IMR-90 (cell line): ENCODE measurements around the gene RGS14. TPM values are rescaled to one million over a fixed set of nuclear protein-coding genes. Genes with fewer than 3 reads are reported as not detected.

Source experiments
- ATAC-seq: fragments of 200-7000 bp; cut with Tn5 transposase; 2 replicates; pipeline ENCODE4 v1.9.1; 2020; ENCODE audit warnings: low read depth, mild to moderate bottlenecking, moderate library complexity
- BruUV-seq: library from RNA; stranded (reverse); fragments of 400-500 nt; replicated peaks from 2 replicates; lab custom pipeline; 2021; lab: Mats Ljungman, UMichigan
- CTCF ChIA-PET: fragments of 300-600 bp; formaldehyde crosslinking; extraction: SDS; loops from one replicate; lab custom pipeline; 2021; ENCODE audit warnings: antibody characterized with exemption; lab: Yijun Ruan, JAX
- POLR2A ChIA-PET: fragments of 300-600 bp; sonication (Branson Sonifier 250); formaldehyde crosslinking; loops from one replicate; lab custom pipeline; 2022; ENCODE audit warnings: antibody characterized with exemption; ENCODE audit not compliant: unreplicated experiment; lab: Charles Lee
- DNase-seq: peaks from one replicate; pipeline ENCODE4 v3.0.0; 2013
- H2AFZ ChIP-seq: replicated peaks from 2 replicates; pipeline ENCODE3; 2013; ENCODE audit warnings: low read length, mild to moderate bottlenecking; ENCODE audit not compliant: poor library complexity
- H2AK5ac ChIP-seq: 2 replicates; pipeline ENCODE4 v1.6.1; 2013; ENCODE audit warnings: low read depth, low read length, inconsistent platforms
- H2AK9ac ChIP-seq: replicated peaks from 2 replicates; pipeline ENCODE3; 2013; ENCODE audit warnings: mild to moderate bottlenecking, low read depth, low read length, moderate library complexity; ENCODE audit not compliant: poor library complexity
- H2BK120ac ChIP-seq: 2 replicates; pipeline ENCODE4 v1.6.1; 2013; ENCODE audit warnings: low read depth, low read length, inconsistent platforms
- H2BK15ac ChIP-seq: 3 replicates; pipeline ENCODE4 v1.6.1; 2013; ENCODE audit warnings: low read depth, low read length, inconsistent platforms
- H2BK20ac ChIP-seq: 2 replicates; pipeline ENCODE4 v1.6.1; 2013; ENCODE audit warnings: low read depth, mild to moderate bottlenecking, inconsistent platforms, low read length, moderate library complexity
- H2BK5ac ChIP-seq: 2 replicates; pipeline ENCODE4 v1.6.1; 2013; ENCODE audit warnings: mild to moderate bottlenecking, low read depth, low read length, inconsistent platforms; ENCODE audit not compliant: poor library complexity, severe bottlenecking
- H3K14ac ChIP-seq: replicated peaks from 2 replicates; pipeline ENCODE4 v1.6.1; 2013; ENCODE audit warnings: low read depth, low read length, inconsistent platforms
- H3K18ac ChIP-seq: 2 replicates; pipeline ENCODE4 v1.6.1; 2013; ENCODE audit warnings: low read depth, low read length, control low read depth
- H3K23ac ChIP-seq: 2 replicates; pipeline ENCODE4 v1.6.1; 2013; ENCODE audit warnings: low read depth, low read length, inconsistent platforms
- H3K27ac ChIP-seq: 2 replicates; pipeline ENCODE4 v1.5.1; 2013; ENCODE audit warnings: mild to moderate bottlenecking, control low read depth, low read length; ENCODE audit not compliant: insufficient read depth
- H3K27me3 ChIP-seq: 2 replicates; pipeline ENCODE4 v1.6.1; 2013; ENCODE audit warnings: low read length; ENCODE audit not compliant: control insufficient read depth, insufficient read depth
- H3K36me3 ChIP-seq: 2 replicates; pipeline ENCODE4 v1.6.1; 2013; ENCODE audit warnings: low read length, mixed read lengths; ENCODE audit not compliant: control insufficient read depth, insufficient read depth
- H3K4ac ChIP-seq: 2 replicates; pipeline ENCODE4 v1.6.1; 2013; ENCODE audit warnings: low read depth, low read length, inconsistent platforms
- H3K4me1 ChIP-seq: 2 replicates; pipeline ENCODE4 v1.6.1; 2013; ENCODE audit warnings: low read length, mixed read lengths; ENCODE audit not compliant: control insufficient read depth, insufficient read depth
- H3K4me2 ChIP-seq: 2 replicates; pipeline ENCODE4 v1.6.1; 2013; ENCODE audit warnings: low read depth, mild to moderate bottlenecking, control low read depth, low read length, moderate library complexity
- H3K4me3 ChIP-seq: 2 replicates; pipeline ENCODE4 v1.5.1; 2013; ENCODE audit warnings: low read depth, mild to moderate bottlenecking, control low read depth, low read length, moderate library complexity; ENCODE audit not compliant: insufficient read depth
- H3K56ac ChIP-seq: 2 replicates; pipeline ENCODE4 v1.6.1; 2013; ENCODE audit warnings: low read length, inconsistent platforms; ENCODE audit not compliant: insufficient read depth; ENCODE audit errors: extremely low read depth
- H3K79me1 ChIP-seq, 2 experiments: 2 replicates each; pipeline ENCODE4 v1.6.1; 2013; ENCODE audit warnings: low read length in 2 of 2, inconsistent platforms in 1 of 2, low read depth in 1 of 2
- H3K9ac ChIP-seq: 2 replicates; pipeline ENCODE4 v1.6.1; 2013; ENCODE audit warnings: low read depth, low read length, control low read depth
- H3K9me1 ChIP-seq: 2 replicates; pipeline ENCODE4 v1.6.1; 2013; ENCODE audit warnings: low read length, inconsistent platforms; ENCODE audit not compliant: insufficient read depth
- H3K9me3 ChIP-seq: 2 replicates; pipeline ENCODE4 v1.6.1; 2013; ENCODE audit warnings: low read length; ENCODE audit not compliant: control insufficient read depth, insufficient read depth
- H4K20me1 ChIP-seq: 2 replicates; pipeline ENCODE4 v1.6.1; 2013; ENCODE audit warnings: low read length, inconsistent platforms; ENCODE audit not compliant: insufficient read depth
- H4K5ac ChIP-seq: 2 replicates; pipeline ENCODE4 v1.6.1; 2013; ENCODE audit warnings: mild to moderate bottlenecking, low read depth, low read length, control low read depth
- H4K8ac ChIP-seq, 2 experiments: 2 replicates each; pipeline ENCODE4 v1.6.1; 2013; ENCODE audit warnings: low read depth in 2 of 2, low read length in 2 of 2, control low read depth in 1 of 2, inconsistent platforms in 1 of 2
- H4K91ac ChIP-seq: 2 replicates; pipeline ENCODE4 v1.6.1; 2013; ENCODE audit warnings: low read depth, low read length, inconsistent platforms; ENCODE audit not compliant: insufficient read depth
- MAZ ChIP-seq: IDR thresholded peaks from 2 replicates; pipeline ENCODE4 v1.6.1; 2012; ENCODE audit warnings: low read depth, mild to moderate bottlenecking, low read length, improper control_type of control experiment, moderate library complexity, borderline replicate concordance
- SMC3 ChIP-seq: fragments of 150-350 bp; IDR thresholded peaks from 2 replicates; pipeline ENCODE4 v1.6.1; 2016; ENCODE audit warnings: low read depth, mild to moderate bottlenecking, antibody characterized with exemption, low read length, moderate library complexity
- WGBS, 2 experiments: methylation state at CpG; one replicate each; pipeline versions ENCODE4 v1.1.5 to v1.1.7; 2013; ENCODE audit warnings: missing lambda C conversion rate in 2 of 2; ENCODE audit not compliant: insufficient read length in 1 of 2; ENCODE audit errors: extremely low coverage in 2 of 2; 5-methylcytosine and 5-hydroxymethylcytosine counted together
- dilution Hi-C: fragments of 300-500 bp; cut with HindIII; formaldehyde crosslinking; loops from one replicate; pipeline ENCODE4 v1.14.3; 2018; ENCODE audit warnings: low sequenced_read_pairs; ENCODE audit not compliant: unreplicated experiment
- in situ Hi-C: fragments of 300-500 bp; cut with MboI; formaldehyde crosslinking; loops from 3 replicates; pipeline ENCODE4 v1.14.3; 2019; ENCODE audit warnings: low sequenced_read_pairs, inconsistent platforms, mixed read lengths
- intact Hi-C: fragments of 100-400 bp; cut with micrococcal nuclease; formaldehyde crosslinking; loops from 2 replicates; pipeline ENCODE4 v1.10.0; 2022
- polyA plus RNA-seq, 3 experiments: library from polyadenylated mRNA; depleted of rRNA; stranded (reverse); fragments of >200 nt; gene quantifications; 2 replicates each; pipeline ENCODE4 v1.2.3, GENCODE V29; 2012; ENCODE audit warnings: low replicate concordance in 1 of 3
- total RNA-seq: library from RNA; depleted of rRNA; stranded (reverse); fragments of >200 nt; gene quantifications from 2 replicates; pipeline ENCODE4 v1.2.3, GENCODE V29; 2012
- TF ChIP-seq, protein P1 (sequence below): conservative IDR thresholded peaks from 2 replicates; pipeline ENCODE4 v1.5.1; 2012; ENCODE audit warnings: mild to moderate bottlenecking, low read depth, low read length, improper control_type of control experiment

Gene RGS14
- total and polyA plus RNA-seq, 2 of the 4 experiments (the other 2 are of a cell fraction): 1.1 to 6.5 TPM

DNA sequence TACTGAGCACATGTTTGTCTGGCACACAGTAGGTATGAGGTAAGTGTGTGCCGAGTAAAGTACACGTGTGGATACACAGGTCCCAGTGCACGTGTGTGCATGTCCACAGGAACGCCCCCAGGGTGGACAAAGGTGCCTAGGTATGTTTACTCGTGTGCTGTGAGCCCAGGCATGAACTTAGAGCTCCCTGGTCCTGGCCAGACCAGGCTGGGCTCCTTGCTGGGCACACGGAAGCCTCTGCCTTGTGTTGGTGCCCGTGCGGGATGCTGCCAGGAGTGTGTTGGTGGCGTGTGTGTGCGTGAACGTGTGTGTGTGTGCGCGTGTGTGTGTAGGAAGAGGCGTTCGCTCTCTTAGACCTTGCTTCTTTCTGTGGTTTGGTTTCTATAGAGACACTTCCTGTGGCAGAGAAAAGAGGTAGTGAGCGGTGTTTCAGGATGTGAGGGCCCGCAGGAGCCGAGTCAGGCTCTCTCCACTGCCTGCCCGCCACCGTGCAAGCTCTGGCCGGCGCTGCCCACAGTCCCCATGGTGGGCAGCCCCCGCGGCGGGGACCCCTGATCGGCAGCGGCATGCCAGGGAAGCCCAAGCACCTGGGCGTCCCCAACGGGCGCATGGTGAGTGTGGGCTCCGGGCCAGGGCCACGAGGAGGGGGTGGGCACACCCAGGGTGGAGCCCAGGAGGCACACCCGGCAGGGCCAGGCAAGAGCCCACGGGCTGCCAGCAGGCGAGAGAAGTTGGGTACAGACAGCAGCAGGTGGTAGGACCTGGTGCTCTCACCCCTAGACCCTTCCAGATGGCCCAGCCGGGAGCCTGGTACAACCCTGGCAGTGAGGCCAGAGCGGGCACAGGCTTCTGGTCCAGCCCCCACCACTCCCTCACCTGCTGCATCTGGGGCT, at the start of gene RGS14 (continued):
- TF ChIP-seq, protein P1, sequence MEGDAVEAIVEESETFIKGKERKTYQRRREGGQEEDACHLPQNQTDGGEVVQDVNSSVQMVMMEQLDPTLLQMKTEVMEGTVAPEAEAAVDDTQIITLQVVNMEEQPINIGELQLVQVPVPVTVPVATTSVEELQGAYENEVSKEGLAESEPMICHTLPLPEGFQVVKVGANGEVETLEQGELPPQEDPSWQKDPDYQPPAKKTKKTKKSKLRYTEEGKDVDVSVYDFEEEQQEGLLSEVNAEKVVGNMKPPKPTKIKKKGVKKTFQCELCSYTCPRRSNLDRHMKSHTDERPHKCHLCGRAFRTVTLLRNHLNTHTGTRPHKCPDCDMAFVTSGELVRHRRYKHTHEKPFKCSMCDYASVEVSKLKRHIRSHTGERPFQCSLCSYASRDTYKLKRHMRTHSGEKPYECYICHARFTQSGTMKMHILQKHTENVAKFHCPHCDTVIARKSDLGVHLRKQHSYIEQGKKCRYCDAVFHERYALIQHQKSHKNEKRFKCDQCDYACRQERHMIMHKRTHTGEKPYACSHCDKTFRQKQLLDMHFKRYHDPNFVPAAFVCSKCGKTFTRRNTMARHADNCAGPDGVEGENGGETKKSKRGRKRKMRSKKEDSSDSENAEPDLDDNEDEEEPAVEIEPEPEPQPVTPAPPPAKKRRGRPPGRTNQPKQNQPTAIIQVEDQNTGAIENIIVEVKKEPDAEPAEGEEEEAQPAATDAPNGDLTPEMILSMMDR: no peak

DNA sequence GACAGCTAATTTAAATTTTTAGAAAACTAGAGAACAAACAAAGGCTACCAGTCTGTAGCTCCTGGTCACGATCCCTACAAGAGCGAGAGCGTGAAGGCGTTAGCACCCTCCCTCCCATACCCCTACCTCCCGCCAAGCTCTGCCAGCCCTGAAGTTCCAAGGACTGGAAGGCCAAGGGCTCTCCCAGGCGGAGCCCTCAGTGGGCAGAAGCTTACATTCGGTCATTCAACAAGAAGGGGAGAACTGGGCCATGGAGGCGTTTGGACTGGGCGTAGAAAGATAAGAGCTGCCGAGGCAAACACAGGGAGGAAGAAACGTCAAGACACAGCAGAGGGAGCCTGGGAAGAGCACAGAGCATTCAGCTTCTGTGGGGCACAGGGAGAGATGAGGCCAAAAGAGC, 49.0 kb upstream of the RGS14 start:
- H2BK20ac ChIP-seq: no peak overlapping the region
- no peak for ATAC-seq
- dilution Hi-C loops: no loop called here

More for the DNA sequence above, 49.0 kb upstream of the RGS14 start:
- Histone ChIP-seq H4K20me1 (peaks cover 48% of the 10 kb centered on the region), H4K8ac (no peak overlapping the region), H2BK15ac (no peak overlapping the region), H3K4ac (no peak overlapping the region), H3K36me3 (peaks cover 19% of the 10 kb centered on the region), H3K23ac (no peak overlapping the region), H3K9ac (no peak overlapping the region), H2BK120ac (no peak overlapping the region), H3K56ac (no peak overlapping the region), H4K91ac (no peak overlapping the region), H3K14ac (no peak overlapping the region), H3K18ac (no peak overlapping the region), H3K27ac (no peak overlapping the region), H3K79me1 (peaks cover 13 to 70% of the 10 kb centered on the region in 2 experiments; a peak in 3 of 4 replicates), H3K4me3 (no peak overlapping the region), H3K4me2 (no peak overlapping the region), H3K4me1 (peaks cover 9% of the 10 kb centered on the region), H2BK5ac (no peak overlapping the region), H3K27me3 (no peaks in the 10 kb centered on the region), H3K9me1 (0 out of 2 replicates have a peak, but pooled peaks cover 4% of the 10 kb centered on the region), H3K9me3 (no peaks in the 10 kb centered on the region), H4K5ac (no peak overlapping the region), H2AK5ac (no peak overlapping the region), H2AK9ac (no peak overlapping the region), H2AFZ (no peak overlapping the region)
- TF ChIP-seq MAZ: no peak
- no peak for TF ChIP-seq SMC3
- POLR2A ChIA-PET: no interaction called here
- 93% methylated on average over 6 of the region's 11 CpGs; no CpG with 5 or more reads in 1 of the 2 experiments for WGBS, 2 experiments
- no TSS peak for BruUV-seq
- no peak for DNase-seq
- CTCF ChIA-PET: interaction anchor here (1.3 to 1.6 kb wide), 2 partner anchors 71 to 194 kb away, joined by 3 to 5 read pairs; no protein-coding TSS in a partner anchor
- intact Hi-C loops (no loop called here), in situ Hi-C loops (no loop called here)
